ENCODE data around the gene MAPT. TPM values are rescaled to one million over a fixed set of nuclear protein-coding genes. Genes with fewer than 3 reads are reported as not detected.

Gene MAPT
- polyA plus RNA-seq, 2 donors = 4.5 to 4.7 TPM

DNA sequence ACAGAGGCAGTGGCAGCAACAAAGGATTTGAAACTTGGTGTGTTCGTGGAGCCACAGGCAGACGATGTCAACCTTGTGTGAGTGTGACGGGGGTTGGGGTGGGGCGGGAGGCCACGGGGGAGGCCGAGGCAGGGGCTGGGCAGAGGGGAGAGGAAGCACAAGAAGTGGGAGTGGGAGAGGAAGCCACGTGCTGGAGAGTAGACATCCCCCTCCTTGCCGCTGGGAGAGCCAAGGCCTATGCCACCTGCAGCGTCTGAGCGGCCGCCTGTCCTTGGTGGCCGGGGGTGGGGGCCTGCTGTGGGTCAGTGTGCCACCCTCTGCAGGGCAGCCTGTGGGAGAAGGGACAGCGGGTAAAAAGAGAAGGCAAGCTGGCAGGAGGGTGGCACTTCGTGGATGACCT is 130.2 kb downstream of the MAPT start:
- H3K4me1 ChIP-seq (ENCODE audit: control insufficient read depth in 2 of 2, insufficient read depth in 2 of 2, low read length in 1 of 2) = peaks cover 0 to 3% of the 10 kb centered on the region in 2 donors
- H3K9me3 ChIP-seq (ENCODE audit: control insufficient read depth in 2 of 2, insufficient read depth in 1 of 2, low read depth in 1 of 2, low read length in 1 of 2) = no peaks in the 10 kb centered on the region
- no peaks in the 10 kb centered on the region for H3K27me3 ChIP-seq (ENCODE audit: control insufficient read depth in 1 of 2, insufficient read depth in 2 of 2, low read length in 2 of 2)
- H3K27ac ChIP-seq (ENCODE audit: low read depth in 2 of 2, low read length in 1 of 2) = no peak overlapping the region
- 83 to 85% methylated on average over 13 to 14 of the region's 14 CpGs for WGBS, 2 donors
- peaks cover 5 to 25% of the 10 kb centered on the region in 2 donors for H3K36me3 ChIP-seq (ENCODE audit: control insufficient read depth in 2 of 2, insufficient read depth in 2 of 2, low read length in 1 of 2)
- no peak overlapping the region for H3K4me3 ChIP-seq (ENCODE audit: low read depth in 1 of 2, low read length in 2 of 2)

DNA sequence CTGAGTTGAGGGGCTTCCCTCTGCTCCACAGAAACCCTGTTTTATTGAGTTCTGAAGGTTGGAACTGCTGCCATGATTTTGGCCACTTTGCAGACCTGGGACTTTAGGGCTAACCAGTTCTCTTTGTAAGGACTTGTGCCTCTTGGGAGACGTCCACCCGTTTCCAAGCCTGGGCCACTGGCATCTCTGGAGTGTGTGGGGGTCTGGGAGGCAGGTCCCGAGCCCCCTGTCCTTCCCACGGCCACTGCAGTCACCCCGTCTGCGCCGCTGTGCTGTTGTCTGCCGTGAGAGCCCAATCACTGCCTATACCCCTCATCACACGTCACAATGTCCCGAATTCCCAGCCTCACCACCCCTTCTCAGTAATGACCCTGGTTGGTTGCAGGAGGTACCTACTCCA is 130.7 kb downstream of the MAPT start:
- H3K4me3 ChIP-seq (ENCODE audit: low read depth in 1 of 2, low read length in 2 of 2) = no peak overlapping the region
- peaks cover 0 to 3% of the 10 kb centered on the region in 2 donors for H3K4me1 ChIP-seq (ENCODE audit: control insufficient read depth in 2 of 2, insufficient read depth in 2 of 2, low read length in 1 of 2)
- peaks cover 5 to 25% of the 10 kb centered on the region in 2 donors for H3K36me3 ChIP-seq (ENCODE audit: control insufficient read depth in 2 of 2, insufficient read depth in 2 of 2, low read length in 1 of 2)
- H3K27me3 ChIP-seq (ENCODE audit: control insufficient read depth in 1 of 2, insufficient read depth in 2 of 2, low read length in 2 of 2) = no peaks in the 10 kb centered on the region
- no peak overlapping the region for H3K27ac ChIP-seq (ENCODE audit: low read depth in 2 of 2, low read length in 1 of 2)
- WGBS, 2 donors = 88% methylated on average over 10 of the region's 10 CpGs
- H3K9me3 ChIP-seq (ENCODE audit: control insufficient read depth in 2 of 2, insufficient read depth in 1 of 2, low read depth in 1 of 2, low read length in 1 of 2) = no peaks in the 10 kb centered on the region

DNA sequence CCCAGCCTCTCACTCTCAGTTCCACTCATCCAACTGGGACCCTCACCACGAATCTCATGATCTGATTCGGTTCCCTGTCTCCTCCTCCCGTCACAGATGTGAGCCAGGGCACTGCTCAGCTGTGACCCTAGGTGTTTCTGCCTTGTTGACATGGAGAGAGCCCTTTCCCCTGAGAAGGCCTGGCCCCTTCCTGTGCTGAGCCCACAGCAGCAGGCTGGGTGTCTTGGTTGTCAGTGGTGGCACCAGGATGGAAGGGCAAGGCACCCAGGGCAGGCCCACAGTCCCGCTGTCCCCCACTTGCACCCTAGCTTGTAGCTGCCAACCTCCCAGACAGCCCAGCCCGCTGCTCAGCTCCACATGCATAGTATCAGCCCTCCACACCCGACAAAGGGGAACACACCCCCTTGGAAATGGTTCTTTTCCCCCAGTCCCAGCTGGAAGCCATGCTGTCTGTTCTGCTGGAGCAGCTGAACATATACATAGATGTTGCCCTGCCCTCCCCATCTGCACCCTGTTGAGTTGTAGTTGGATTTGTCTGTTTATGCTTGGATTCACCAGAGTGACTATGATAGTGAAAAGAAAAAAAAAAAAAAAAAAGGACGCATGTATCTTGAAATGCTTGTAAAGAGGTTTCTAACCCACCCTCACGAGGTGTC is 131.3 kb downstream of the MAPT start:
- Histone ChIP-seq H3K27ac (ENCODE audit: low read depth in 2 of 2, low read length in 1 of 2) (no peak overlapping the region), H3K36me3 (ENCODE audit: control insufficient read depth in 2 of 2, insufficient read depth in 2 of 2, low read length in 1 of 2) (peaks cover 5 to 28% of the 10 kb centered on the region in 2 donors), H3K4me3 (ENCODE audit: low read depth in 1 of 2, low read length in 2 of 2) (no peak overlapping the region), H3K9me3 (ENCODE audit: control insufficient read depth in 2 of 2, insufficient read depth in 1 of 2, low read depth in 1 of 2, low read length in 1 of 2) (no peaks in the 10 kb centered on the region), H3K27me3 (ENCODE audit: control insufficient read depth in 1 of 2, insufficient read depth in 2 of 2, low read length in 2 of 2) (no peaks in the 10 kb centered on the region), H3K4me1 (ENCODE audit: control insufficient read depth in 2 of 2, insufficient read depth in 2 of 2, low read length in 1 of 2) (no peaks in the 10 kb centered on the region)
- WGBS, 2 donors = 73 to 79% methylated on average over 8 of the region's 8 CpGs

DNA sequence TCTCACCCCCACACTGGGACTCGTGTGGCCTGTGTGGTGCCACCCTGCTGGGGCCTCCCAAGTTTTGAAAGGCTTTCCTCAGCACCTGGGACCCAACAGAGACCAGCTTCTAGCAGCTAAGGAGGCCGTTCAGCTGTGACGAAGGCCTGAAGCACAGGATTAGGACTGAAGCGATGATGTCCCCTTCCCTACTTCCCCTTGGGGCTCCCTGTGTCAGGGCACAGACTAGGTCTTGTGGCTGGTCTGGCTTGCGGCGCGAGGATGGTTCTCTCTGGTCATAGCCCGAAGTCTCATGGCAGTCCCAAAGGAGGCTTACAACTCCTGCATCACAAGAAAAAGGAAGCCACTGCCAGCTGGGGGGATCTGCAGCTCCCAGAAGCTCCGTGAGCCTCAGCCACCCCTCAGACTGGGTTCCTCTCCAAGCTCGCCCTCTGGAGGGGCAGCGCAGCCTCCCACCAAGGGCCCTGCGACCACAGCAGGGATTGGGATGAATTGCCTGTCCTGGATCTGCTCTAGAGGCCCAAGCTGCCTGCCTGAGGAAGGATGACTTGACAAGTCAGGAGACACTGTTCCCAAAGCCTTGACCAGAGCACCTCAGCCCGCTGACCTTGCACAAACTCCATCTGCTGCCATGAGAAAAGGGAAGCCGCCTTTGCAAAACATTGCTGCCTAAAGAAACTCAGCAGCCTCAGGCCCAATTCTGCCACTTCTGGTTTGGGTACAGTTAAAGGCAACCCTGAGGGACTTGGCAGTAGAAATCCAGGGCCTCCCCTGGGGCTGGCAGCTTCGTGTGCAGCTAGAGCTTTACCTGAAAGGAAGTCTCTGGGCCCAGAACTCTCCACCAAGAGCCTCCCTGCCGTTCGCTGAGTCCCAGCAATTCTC is 132.1 kb downstream of the MAPT start:
- H3K27me3 ChIP-seq (ENCODE audit: control insufficient read depth in 1 of 2, insufficient read depth in 2 of 2, low read length in 2 of 2) = no peaks in the 10 kb centered on the region
- no peak overlapping the region for H3K4me3 ChIP-seq (ENCODE audit: low read depth in 1 of 2, low read length in 2 of 2)
- H3K4me1 ChIP-seq (ENCODE audit: control insufficient read depth in 2 of 2, insufficient read depth in 2 of 2, low read length in 1 of 2) = no peaks in the 10 kb centered on the region
- H3K27ac ChIP-seq (ENCODE audit: low read depth in 2 of 2, low read length in 1 of 2) = no peak overlapping the region
- no peaks in the 10 kb centered on the region for H3K9me3 ChIP-seq (ENCODE audit: control insufficient read depth in 2 of 2, insufficient read depth in 1 of 2, low read depth in 1 of 2, low read length in 1 of 2)
- 79% methylated on average over 17 of the region's 17 CpGs for WGBS, 2 donors
- peaks cover 5 to 35% of the 10 kb centered on the region in 2 donors for H3K36me3 ChIP-seq (ENCODE audit: control insufficient read depth in 2 of 2, insufficient read depth in 2 of 2, low read length in 1 of 2)

DNA sequence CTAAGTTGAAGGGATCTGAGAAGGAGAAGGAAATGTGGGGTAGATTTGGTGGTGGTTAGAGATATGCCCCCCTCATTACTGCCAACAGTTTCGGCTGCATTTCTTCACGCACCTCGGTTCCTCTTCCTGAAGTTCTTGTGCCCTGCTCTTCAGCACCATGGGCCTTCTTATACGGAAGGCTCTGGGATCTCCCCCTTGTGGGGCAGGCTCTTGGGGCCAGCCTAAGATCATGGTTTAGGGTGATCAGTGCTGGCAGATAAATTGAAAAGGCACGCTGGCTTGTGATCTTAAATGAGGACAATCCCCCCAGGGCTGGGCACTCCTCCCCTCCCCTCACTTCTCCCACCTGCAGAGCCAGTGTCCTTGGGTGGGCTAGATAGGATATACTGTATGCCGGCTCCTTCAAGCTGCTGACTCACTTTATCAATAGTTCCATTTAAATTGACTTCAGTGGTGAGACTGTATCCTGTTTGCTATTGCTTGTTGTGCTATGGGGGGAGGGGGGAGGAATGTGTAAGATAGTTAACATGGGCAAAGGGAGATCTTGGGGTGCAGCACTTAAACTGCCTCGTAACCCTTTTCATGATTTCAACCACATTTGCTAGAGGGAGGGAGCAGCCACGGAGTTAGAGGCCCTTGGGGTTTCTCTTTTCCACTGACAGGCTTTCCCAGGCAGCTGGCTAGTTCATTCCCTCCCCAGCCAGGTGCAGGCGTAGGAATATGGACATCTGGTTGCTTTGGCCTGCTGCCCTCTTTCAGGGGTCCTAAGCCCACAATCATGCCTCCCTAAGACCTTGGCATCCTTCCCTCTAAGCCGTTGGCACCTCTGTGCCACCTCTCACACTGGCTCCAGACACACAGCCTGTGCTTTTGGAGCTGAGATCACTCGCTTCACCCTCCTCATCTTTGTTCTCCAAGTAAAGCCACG is 133.0 kb downstream of the MAPT start:
- Histone ChIP-seq H3K4me3 (ENCODE audit: low read depth in 1 of 2, low read length in 2 of 2) (no peak overlapping the region), H3K36me3 (ENCODE audit: control insufficient read depth in 2 of 2, insufficient read depth in 2 of 2, low read length in 1 of 2) (peaks cover 10 to 40% of the 10 kb centered on the region in 2 donors), H3K9me3 (ENCODE audit: control insufficient read depth in 2 of 2, insufficient read depth in 1 of 2, low read depth in 1 of 2, low read length in 1 of 2) (no peaks in the 10 kb centered on the region), H3K4me1 (ENCODE audit: control insufficient read depth in 2 of 2, insufficient read depth in 2 of 2, low read length in 1 of 2) (no peaks in the 10 kb centered on the region), H3K27ac (ENCODE audit: low read depth in 2 of 2, low read length in 1 of 2) (no peak overlapping the region), H3K27me3 (ENCODE audit: control insufficient read depth in 1 of 2, insufficient read depth in 2 of 2, low read length in 2 of 2) (no peaks in the 10 kb centered on the region)
- 63 to 80% methylated on average over 12 of the region's 12 CpGs for WGBS, 2 donors

DNA sequence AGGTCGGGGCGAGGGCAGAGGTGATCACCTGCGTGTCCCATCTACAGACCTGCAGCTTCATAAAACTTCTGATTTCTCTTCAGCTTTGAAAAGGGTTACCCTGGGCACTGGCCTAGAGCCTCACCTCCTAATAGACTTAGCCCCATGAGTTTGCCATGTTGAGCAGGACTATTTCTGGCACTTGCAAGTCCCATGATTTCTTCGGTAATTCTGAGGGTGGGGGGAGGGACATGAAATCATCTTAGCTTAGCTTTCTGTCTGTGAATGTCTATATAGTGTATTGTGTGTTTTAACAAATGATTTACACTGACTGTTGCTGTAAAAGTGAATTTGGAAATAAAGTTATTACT is 133.6 kb downstream of the MAPT start:
- Histone ChIP-seq H3K9me3 (ENCODE audit: control insufficient read depth in 2 of 2, insufficient read depth in 1 of 2, low read depth in 1 of 2, low read length in 1 of 2) (no peaks in the 10 kb centered on the region), H3K4me3 (ENCODE audit: low read depth in 1 of 2, low read length in 2 of 2) (no peak overlapping the region), H3K4me1 (ENCODE audit: control insufficient read depth in 2 of 2, insufficient read depth in 2 of 2, low read length in 1 of 2) (no peaks in the 10 kb centered on the region), H3K27ac (ENCODE audit: low read depth in 2 of 2, low read length in 1 of 2) (no peak overlapping the region), H3K36me3 (ENCODE audit: control insufficient read depth in 2 of 2, insufficient read depth in 2 of 2, low read length in 1 of 2) (peaks cover 12 to 46% of the 10 kb centered on the region in 2 donors), H3K27me3 (ENCODE audit: control insufficient read depth in 1 of 2, insufficient read depth in 2 of 2, low read length in 2 of 2) (no peaks in the 10 kb centered on the region)
- WGBS, 2 donors = 74 to 77% methylated on average over 4 of the region's 4 CpGs

DNA sequence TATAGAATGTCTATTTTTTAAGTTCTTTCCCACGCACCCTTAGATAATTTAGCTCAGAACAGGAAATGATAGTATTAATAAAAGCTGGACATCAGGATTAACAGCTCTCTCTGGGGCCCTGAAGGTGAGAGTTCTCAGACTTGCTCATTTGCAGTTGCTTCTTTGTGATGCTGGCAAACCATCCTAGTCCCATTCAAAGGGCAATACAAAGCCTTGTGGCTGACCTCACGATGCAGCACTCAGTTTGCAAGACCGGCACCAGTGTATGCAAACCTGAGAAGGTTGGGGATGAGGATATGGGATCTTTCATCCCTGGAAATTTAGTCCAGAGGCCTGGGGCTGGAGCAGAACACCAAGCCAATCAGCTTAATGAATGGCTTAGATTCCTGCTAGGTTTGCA is 134.0 kb downstream of the MAPT start:
- Histone ChIP-seq H3K9me3 (ENCODE audit: control insufficient read depth in 2 of 2, insufficient read depth in 1 of 2, low read depth in 1 of 2, low read length in 1 of 2) (no peaks in the 10 kb centered on the region), H3K27ac (ENCODE audit: low read depth in 2 of 2, low read length in 1 of 2) (no peak overlapping the region), H3K4me1 (ENCODE audit: control insufficient read depth in 2 of 2, insufficient read depth in 2 of 2, low read length in 1 of 2) (no peaks in the 10 kb centered on the region), H3K36me3 (ENCODE audit: control insufficient read depth in 2 of 2, insufficient read depth in 2 of 2, low read length in 1 of 2) (peaks cover 16 to 50% of the 10 kb centered on the region in 2 donors), H3K27me3 (ENCODE audit: control insufficient read depth in 1 of 2, insufficient read depth in 2 of 2, low read length in 2 of 2) (no peaks in the 10 kb centered on the region), H3K4me3 (ENCODE audit: low read depth in 1 of 2, low read length in 2 of 2) (no peak overlapping the region)
- 79 to 83% methylated on average over 3 of the region's 3 CpGs for WGBS, 2 donors

DNA sequence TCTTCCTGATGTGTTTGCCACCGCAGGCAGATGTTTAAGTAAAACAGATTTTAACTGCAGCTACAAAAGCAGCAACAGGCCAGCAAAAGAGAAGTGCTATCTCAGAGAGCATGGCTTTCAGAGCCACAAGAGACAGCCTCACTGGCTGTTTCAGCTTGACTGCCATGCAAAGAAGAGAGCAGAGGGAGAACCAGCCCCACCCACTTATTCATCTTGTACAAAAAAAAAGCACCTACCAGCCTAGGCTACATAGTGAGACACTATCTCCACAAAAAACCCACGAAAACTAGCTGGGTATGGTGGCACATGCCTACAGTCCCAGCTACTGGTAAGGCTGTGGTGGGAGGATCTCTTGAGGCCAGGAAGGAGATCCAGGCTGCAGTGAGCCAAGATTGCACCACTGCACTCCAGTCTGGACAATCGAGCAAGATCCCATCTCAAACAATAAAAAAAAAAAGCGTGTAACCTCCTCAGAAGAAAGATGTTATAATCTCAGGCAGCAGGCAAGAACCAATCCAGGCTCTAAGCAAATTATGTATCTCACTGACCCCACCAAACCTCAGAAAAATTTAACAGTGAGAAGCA is 134.7 kb downstream of the MAPT start:
- WGBS, 2 donors = 66 to 68% methylated on average over 4 of the region's 4 CpGs
- no peaks in the 10 kb centered on the region for H3K9me3 ChIP-seq (ENCODE audit: control insufficient read depth in 2 of 2, insufficient read depth in 1 of 2, low read depth in 1 of 2, low read length in 1 of 2)

DNA sequence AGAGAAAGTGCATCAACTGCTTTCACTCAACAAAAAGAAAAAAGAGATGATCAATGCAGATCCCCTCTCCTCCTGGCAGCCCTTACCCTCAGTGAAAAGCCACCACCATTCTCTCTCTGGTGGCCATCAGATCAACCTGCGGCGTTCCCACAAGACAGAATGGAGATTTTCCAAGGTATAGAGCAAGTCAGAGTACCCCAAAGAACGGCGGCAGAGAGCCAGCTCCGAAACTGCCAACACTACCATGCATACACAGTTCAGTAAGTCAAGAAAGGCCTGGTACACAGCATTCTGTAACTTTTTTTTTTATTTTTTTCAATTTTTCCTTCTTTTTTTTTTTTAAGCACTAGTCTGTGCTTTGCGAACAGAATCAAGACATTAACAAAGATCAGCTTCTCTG is 135.3 kb downstream of the MAPT start:
- no peaks in the 10 kb centered on the region for H3K4me1 ChIP-seq (ENCODE audit: control insufficient read depth in 2 of 2, insufficient read depth in 2 of 2, low read length in 1 of 2)
- H3K9me3 ChIP-seq (ENCODE audit: control insufficient read depth in 2 of 2, insufficient read depth in 1 of 2, low read depth in 1 of 2, low read length in 1 of 2) = no peaks in the 10 kb centered on the region
- H3K27ac ChIP-seq (ENCODE audit: low read depth in 2 of 2, low read length in 1 of 2) = no peak overlapping the region
- 94 to 96% methylated on average over 6 of the region's 6 CpGs for WGBS, 2 donors
- no peaks in the 10 kb centered on the region for H3K27me3 ChIP-seq (ENCODE audit: control insufficient read depth in 1 of 2, insufficient read depth in 2 of 2, low read length in 2 of 2)
- no peak overlapping the region for H3K4me3 ChIP-seq (ENCODE audit: low read depth in 1 of 2, low read length in 2 of 2)
- peaks cover 19 to 55% of the 10 kb centered on the region in 2 donors for H3K36me3 ChIP-seq (ENCODE audit: control insufficient read depth in 2 of 2, insufficient read depth in 2 of 2, low read length in 1 of 2)

More for the DNA sequence above, 134.7 kb downstream of the MAPT start:
- Histone ChIP-seq H3K4me3 (ENCODE audit: low read depth in 1 of 2, low read length in 2 of 2) (no peak overlapping the region), H3K36me3 (ENCODE audit: control insufficient read depth in 2 of 2, insufficient read depth in 2 of 2, low read length in 1 of 2) (peaks cover 19 to 54% of the 10 kb centered on the region in 2 donors), H3K27ac (ENCODE audit: low read depth in 2 of 2, low read length in 1 of 2) (no peak overlapping the region), H3K4me1 (ENCODE audit: control insufficient read depth in 2 of 2, insufficient read depth in 2 of 2, low read length in 1 of 2) (no peaks in the 10 kb centered on the region), H3K27me3 (ENCODE audit: control insufficient read depth in 1 of 2, insufficient read depth in 2 of 2, low read length in 2 of 2) (no peaks in the 10 kb centered on the region)

Data from esophagus (tissue), 2 donors.